HG02970 (cell line): ENCODE results near the gene CSF2.

ENCODE experiments used
- ATAC-seq: cut with Tn5 transposase; IDR thresholded peaks from one replicate; pipeline ENCODE4 v1.9.1; 2021; ENCODE audit warnings: mild to moderate bottlenecking, moderate library complexity, moderate number of reproducible peaks; ENCODE audit not compliant: unreplicated experiment, low FRiP score

Gene CSF2

GRCh38 chr5:132073231-132074013, at the start of gene CSF2:
TSS of gene CSF2 (plus strand) at chr5:132073789. CDS start at chr5:132073824, 35 bp downstream.
- no peak for ATAC-seq

GRCh38 chr5:132024117-132024435, 49.5 kb upstream of the CSF2 start:
- ATAC-seq: no peak

GRCh38 chr5:132024789-132025402, 48.7 kb upstream of the CSF2 start:
- ATAC-seq: no peak

- no peak for ATAC-seq
These were observed 48.1 kb upstream of the CSF2 start for GRCh38 chr5:132025403-132025971.

GRCh38 chr5:132026516-132027008, 47.0 kb upstream of the CSF2 start:
- no peak for ATAC-seq

- no peak for ATAC-seq
These were observed 46.6 kb upstream of the CSF2 start for GRCh38 chr5:132027027-132027426.

GRCh38 chr5:132029609-132030330, 43.8 kb upstream of the CSF2 start:
- no peak for ATAC-seq

- no peak for ATAC-seq
These were observed 43.0 kb upstream of the CSF2 start for GRCh38 chr5:132030610-132031009.

GRCh38 chr5:132032196-132032595, 41.4 kb upstream of the CSF2 start:
- no peak for ATAC-seq

GRCh38 chr5:132033122-132033521, 40.5 kb upstream of the CSF2 start:
- no peak for ATAC-seq

- ATAC-seq: no peak
These were observed 36.2 kb upstream of the CSF2 start for GRCh38 chr5:132037353-132037752.

- no peak for ATAC-seq
These were observed 29.4 kb upstream of the CSF2 start for GRCh38 chr5:132044207-132044606.

GRCh38 chr5:132046880-132047299, 26.7 kb upstream of the CSF2 start:
- no peak for ATAC-seq

- ATAC-seq: no peak
These were observed 24.5 kb upstream of the CSF2 start for GRCh38 chr5:132049093-132049492.

GRCh38 chr5:132049559-132049958, 24.0 kb upstream of the CSF2 start:
- ATAC-seq: no peak

GRCh38 chr5:132050136-132050535, 23.5 kb upstream of the CSF2 start:
- ATAC-seq: no peak

GRCh38 chr5:132050661-132051552, 22.7 kb upstream of the CSF2 start:
- ATAC-seq: no peak

- ATAC-seq: no peak
These were observed 21.1 kb upstream of the CSF2 start for GRCh38 chr5:132052520-132052919.

- ATAC-seq: no peak
These were observed 20.1 kb upstream of the CSF2 start for GRCh38 chr5:132053483-132053882.
